Measurements from ENCODE around the gene PGS1.

PGS1 gene

GRCh38 chr17:78438271-78438691 is 59.8 kb downstream of the PGS1 start:
- Histone ChIP-seq H3K27ac (no peak overlapping the region), H3K36me3 (ENCODE audit: insufficient read depth) (no peaks in the 10 kb centered on the region), H3K79me2 (ENCODE audit: insufficient read depth, low read depth) (no peaks in the 10 kb centered on the region), H3K4me1 (ENCODE audit: low read depth, poor library complexity, severe bottlenecking) (no peaks in the 10 kb centered on the region), H3K9ac (no peak overlapping the region), H3K4me2 (no peak overlapping the region), H4K20me1 (ENCODE audit: insufficient read depth) (no peaks in the 10 kb centered on the region), H3K27me3 (ENCODE audit: insufficient read depth, low read depth) (no peaks in the 10 kb centered on the region), H3K4me3 (IDR thresholded peaks at IDR 0.05; ENCODE audit: insufficient read depth, low read depth, low read length) (no peak overlapping the region), H2AFZ (ENCODE audit: low read depth) (no peak overlapping the region)
- TF ChIP-seq CTCF (conservative IDR thresholded peaks at IDR 0.05; ENCODE audit: low read depth, low read length) = no peak

GRCh38 chr17:78438694-78439325 is 60.4 kb downstream of the PGS1 start:
- H3K27ac ChIP-seq = no peak overlapping the region
- H3K4me1 ChIP-seq (ENCODE audit: low read depth, poor library complexity, severe bottlenecking) = no peaks in the 10 kb centered on the region
- no peak overlapping the region for H3K4me2 ChIP-seq
- H4K20me1 ChIP-seq (ENCODE audit: insufficient read depth) = no peaks in the 10 kb centered on the region
- no peak overlapping the region for H3K4me3 ChIP-seq (IDR thresholded peaks at IDR 0.05; ENCODE audit: insufficient read depth, low read depth, low read length)
- no peak overlapping the region for H2AFZ ChIP-seq (ENCODE audit: low read depth)
- H3K9ac ChIP-seq = no peak overlapping the region
- H3K79me2 ChIP-seq (ENCODE audit: insufficient read depth, low read depth) = no peaks in the 10 kb centered on the region
- no peak for TF ChIP-seq CTCF (conservative IDR thresholded peaks at IDR 0.05; ENCODE audit: low read depth, low read length)
- no peaks in the 10 kb centered on the region for H3K36me3 ChIP-seq (ENCODE audit: insufficient read depth)
- no peaks in the 10 kb centered on the region for H3K27me3 ChIP-seq (ENCODE audit: insufficient read depth, low read depth)

GRCh38 chr17:78441271-78441971 is 63.0 kb downstream of the PGS1 start:
- TF ChIP-seq CTCF (conservative IDR thresholded peaks at IDR 0.05; ENCODE audit: low read depth, low read length) = no peak
- Histone ChIP-seq H2AFZ (ENCODE audit: low read depth) (no peak overlapping the region), H3K36me3 (ENCODE audit: insufficient read depth) (no peaks in the 10 kb centered on the region), H3K4me1 (ENCODE audit: low read depth, poor library complexity, severe bottlenecking) (no peaks in the 10 kb centered on the region), H3K9ac (no peak overlapping the region), H4K20me1 (ENCODE audit: insufficient read depth) (no peaks in the 10 kb centered on the region), H3K27ac (no peak overlapping the region), H3K79me2 (ENCODE audit: insufficient read depth, low read depth) (no peaks in the 10 kb centered on the region), H3K4me3 (IDR thresholded peaks at IDR 0.05; ENCODE audit: insufficient read depth, low read depth, low read length) (no peak overlapping the region), H3K27me3 (ENCODE audit: insufficient read depth, low read depth) (0 out of 2 replicates have a peak, but pooled peaks cover 5% of the 10 kb centered on the region), H3K4me2 (no peak overlapping the region)

- 0 out of 2 replicates have a peak, but pooled peaks cover 5% of the 10 kb centered on the region for H3K27me3 ChIP-seq (ENCODE audit: insufficient read depth, low read depth)
- H3K79me2 ChIP-seq (ENCODE audit: insufficient read depth, low read depth) = no peaks in the 10 kb centered on the region
- H3K36me3 ChIP-seq (ENCODE audit: insufficient read depth) = no peaks in the 10 kb centered on the region
- H4K20me1 ChIP-seq (ENCODE audit: insufficient read depth) = no peaks in the 10 kb centered on the region
- H3K9ac ChIP-seq = no peak overlapping the region
- H3K4me2 ChIP-seq = no peak overlapping the region
- H2AFZ ChIP-seq (ENCODE audit: low read depth) = no peak overlapping the region
- no peak overlapping the region for H3K27ac ChIP-seq
- H3K4me1 ChIP-seq (ENCODE audit: low read depth, poor library complexity, severe bottlenecking) = no peaks in the 10 kb centered on the region
- no peak for TF ChIP-seq CTCF (conservative IDR thresholded peaks at IDR 0.05; ENCODE audit: low read depth, low read length)
- no peak overlapping the region for H3K4me3 ChIP-seq (IDR thresholded peaks at IDR 0.05; ENCODE audit: insufficient read depth, low read depth, low read length)
Measured at GRCh38 chr17:78442648-78443218, 64.3 kb downstream of the PGS1 start.
